ENCODE data around the gene LDLRAD4.

LDLRAD4 gene

DNA sequence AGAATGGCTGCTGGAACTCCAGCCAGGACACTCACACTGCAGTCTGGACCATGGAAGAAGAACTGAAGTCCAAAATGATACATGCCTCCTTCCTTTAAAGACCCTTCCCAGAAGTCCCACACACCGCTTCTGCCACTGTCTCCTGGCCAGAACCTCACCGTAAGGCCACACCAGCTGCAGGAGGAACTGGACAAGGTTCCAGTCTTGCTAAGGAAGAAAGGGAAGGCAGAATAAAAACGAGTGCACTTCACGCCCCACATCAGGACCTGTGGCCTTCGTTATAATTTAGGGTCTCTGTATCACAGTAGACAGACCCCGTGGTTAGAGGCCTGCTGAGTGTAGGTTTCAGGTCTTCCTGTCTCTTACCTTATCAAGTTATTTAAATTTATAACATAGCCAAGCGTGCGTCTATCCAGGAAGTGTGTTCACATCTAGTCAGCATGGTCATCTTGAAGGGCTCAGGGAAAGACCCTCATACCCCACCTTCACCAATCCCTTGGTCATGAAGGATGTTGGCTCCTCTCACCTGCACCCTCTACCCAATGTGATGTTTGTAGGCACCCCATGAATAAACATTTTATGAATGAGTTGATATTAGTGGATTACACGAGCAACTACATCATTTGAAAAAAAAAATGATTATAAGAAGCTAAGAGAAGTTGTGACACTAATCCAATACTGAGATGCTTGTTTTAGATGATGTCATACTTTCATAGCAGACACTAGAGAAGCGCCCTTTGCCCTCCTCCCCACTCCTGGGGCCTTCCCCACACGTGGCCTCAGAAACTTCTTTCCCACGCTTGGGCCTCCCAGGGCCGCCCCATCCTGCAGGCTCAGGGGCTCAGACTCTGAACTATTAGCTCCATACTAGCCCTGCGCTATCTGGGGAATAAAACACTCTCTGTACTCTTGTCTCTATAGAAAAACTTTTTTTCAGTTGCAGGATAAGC is 350.2 kb downstream of the LDLRAD4 start:
- no peak for DNase-seq

DNA sequence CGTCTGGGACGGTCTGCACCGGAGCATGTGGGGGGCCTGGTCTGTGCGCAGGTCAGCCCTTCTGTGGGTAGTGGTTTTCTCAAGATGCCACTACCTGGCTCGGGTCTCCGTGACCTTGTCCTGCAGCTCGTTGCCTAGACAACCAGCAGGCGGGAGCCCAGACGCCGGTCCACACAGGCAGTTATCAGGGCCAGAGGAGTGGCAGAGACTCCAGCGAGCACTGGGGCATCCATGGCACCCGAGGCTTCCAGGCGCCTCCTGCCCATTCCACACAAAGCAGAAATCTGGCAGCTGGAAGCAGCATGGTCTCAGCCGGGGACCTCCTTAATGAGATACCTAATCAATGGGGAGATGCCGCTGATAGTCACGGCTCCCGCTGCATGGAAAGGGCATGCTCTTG is 351.7 kb downstream of the LDLRAD4 start:
- DNase-seq: no peak

DNA sequence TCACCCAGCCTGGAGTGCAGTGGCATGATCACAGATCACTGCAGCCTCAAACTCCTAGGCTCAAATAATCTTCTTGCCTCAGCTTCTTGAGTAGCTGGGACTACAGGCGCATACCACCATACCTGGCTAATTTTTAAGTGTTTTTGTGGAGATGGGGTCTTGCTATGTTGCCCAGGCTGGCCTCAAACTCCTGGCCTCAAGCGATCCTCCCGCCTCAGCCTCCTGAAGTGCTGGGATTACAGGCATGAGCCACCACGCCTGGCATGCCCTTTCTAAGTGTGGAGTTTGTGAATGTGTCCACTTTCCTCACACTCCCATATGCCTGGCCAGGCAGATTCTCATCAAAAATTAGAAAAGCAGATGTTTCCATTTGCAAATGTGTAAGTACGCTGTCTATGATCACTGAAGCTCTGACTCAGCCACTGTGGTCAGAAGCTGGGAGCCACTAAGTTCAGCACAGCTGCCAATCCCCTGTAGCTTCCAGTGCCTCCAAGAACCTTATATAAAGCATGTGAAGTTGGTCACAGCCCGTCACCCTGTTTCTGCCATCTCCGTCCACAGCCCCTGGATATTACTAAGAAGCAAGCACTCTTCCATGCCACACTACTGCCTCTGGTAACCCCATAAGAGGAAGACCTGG is 352.4 kb downstream of the LDLRAD4 start:
- DNase-seq: no peak

DNA sequence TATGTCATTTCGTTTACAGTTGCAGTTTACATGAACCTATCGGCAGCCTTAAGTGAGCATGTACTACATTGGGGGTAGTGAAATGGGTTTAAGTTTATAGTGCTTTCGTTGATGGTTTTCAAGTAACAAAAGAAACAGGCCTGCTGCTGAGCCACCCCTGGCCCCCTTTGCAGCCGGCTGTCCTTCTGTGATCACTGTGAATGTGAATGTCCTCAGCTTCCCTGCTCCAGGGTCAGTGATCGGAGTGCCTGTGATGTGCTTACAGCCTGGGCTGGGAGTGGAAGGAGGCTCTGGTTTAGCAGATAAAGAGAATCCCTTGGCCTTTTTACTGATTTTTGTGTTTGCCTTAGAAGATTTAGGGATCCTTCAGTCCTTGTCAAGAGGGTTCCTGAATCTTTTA is 353.6 kb downstream of the LDLRAD4 start:
- DNase-seq: no peak

DNA sequence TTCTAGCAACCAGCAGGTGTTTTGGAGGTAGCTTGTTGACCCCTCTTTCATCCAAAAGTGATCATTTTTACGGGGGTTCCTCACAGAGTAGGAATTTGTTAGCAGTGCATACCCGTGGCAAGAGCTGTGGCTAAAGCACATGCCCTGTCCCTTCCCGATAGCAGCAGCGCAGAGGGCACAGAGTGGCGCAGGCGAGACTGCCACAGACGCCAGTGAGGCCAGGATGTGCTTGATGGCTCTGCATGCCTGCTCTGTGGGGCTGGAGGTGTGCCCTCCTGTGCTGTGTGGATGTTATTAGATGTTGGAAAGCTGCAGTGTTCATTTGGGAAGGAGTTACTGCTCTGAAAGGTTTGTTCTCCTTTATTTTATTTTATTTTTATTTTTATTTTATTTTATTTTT is 354.2 kb downstream of the LDLRAD4 start:
- no peak for DNase-seq

DNA sequence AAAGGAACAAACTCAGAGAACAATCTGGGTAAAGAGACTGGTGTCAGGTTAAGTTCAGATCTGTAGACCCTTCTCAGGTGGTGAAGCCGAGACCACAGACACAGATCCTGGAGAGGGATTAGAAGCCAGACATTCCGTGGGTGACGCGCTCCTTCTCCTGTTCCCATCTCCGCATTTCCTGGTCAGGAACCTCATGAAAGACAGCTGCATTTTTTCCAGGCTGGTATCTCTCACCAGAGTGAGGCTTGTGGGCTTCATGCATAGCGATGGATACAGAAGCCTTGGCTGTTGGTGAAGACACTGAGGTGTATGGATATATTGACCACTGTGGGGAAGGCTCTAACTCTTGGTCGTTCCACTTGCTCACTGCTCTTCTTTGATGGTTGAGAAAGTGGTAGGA is 355.2 kb downstream of the LDLRAD4 start:
- no peak for DNase-seq

DNA sequence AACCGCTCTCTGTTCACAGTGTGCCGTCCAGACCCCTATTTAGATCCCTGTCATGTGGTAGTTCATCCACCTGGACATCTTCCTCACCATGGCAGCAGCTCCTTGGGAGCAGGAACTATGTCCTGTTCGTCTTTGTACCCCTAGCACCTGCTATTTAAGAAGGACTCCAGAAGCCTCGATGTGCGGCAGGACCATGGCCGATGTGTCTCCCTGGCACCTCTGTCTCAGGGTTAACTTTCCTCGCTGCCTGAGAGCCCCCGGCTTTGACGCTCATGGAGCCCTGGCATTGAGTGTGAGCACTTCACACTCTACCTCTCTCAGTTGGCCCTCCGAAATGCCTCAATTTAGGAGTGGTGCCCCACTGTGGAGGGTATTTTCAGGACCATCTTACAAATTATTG is 355.8 kb downstream of the LDLRAD4 start:
- no peak for DNase-seq

DNA sequence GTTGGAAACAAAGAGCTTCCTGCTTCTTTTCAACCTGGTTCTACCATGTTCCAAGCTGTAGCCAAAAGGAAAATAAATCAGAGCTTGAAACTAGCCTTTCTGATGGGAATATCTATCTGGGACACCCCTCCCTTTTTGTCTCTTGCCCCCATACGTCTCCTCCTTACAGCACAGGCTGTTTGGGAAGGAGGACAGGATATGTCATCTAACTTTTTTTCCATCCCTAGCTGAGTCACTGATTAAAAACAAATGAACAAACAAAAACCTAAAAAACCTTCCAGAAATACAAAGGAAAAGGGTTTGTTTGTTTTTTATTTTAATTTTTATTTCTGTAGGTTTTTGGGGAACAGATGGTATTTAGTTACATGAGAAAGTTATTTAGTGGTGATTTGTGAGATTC is 356.2 kb downstream of the LDLRAD4 start:
- DNase-seq: no peak

DNA sequence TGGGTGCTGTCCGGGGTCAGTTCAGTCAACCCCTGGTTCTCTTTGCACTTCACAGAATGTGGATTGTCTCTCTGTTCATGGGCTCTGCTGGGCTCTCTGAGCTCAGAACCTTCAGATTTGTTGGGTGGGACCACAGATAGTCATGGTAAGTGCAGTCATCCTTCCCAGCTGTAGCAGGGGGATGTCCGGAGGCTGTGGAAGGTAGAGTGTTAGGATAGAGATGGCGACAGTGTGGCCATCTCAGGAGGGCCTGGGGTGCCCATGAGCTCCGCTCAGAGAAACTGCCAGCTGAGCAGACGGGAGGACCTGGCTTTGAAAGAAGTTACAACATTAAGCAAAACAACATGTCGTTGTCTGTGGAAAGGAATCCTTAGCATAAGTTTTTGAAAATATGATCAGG is 358.0 kb downstream of the LDLRAD4 start:
- DNase-seq: no peak

DNA sequence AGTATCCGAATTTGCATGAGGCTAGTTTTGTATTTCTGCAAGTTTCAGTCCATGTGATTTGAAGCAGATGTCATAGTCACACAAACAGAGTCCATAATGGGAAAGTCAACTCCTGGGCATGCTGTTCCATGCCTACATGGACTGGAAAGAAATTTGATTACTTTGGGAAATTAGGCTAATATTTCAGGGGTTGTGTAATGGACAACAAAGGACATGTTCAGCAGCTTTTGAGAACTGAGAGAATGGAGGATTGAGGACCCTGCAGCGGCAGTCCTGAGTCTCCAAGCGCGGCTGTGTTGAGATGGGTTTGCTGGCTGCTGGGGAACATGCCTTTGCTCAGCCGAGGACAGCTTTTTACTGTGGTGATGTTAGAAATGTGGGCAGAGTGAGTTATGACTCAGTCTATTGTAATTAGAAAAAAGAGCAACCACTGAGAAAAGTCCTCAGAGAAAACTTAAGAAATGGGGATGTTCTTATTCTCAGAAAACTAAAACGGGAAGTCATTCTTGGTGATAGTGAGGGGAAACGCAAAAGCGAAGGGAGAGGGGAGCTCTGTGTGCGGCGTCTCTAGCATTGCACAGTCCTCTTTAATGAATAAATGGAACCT is 358.6 kb downstream of the LDLRAD4 start:
- no peak for DNase-seq

DNA sequence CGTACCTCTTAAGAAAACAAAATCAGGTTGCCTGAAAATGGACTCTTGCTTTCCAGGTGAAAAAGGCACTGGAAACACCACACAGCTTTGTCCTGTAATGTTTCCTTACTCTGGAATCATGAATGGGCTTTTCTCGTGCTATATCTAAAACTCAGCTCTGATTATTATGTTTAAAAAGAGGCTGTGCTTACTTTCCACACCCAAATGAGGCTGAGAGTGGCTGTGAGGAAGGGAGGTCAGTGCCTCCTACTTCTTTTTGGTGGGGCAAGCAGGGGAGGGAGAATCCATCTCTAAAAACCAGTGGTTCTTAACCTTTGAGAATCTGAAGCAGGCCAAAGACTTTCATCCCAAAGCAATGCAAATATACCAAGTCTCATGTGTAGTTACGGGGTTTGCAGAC is 359.2 kb downstream of the LDLRAD4 start:
- DNase-seq: no peak

DNA sequence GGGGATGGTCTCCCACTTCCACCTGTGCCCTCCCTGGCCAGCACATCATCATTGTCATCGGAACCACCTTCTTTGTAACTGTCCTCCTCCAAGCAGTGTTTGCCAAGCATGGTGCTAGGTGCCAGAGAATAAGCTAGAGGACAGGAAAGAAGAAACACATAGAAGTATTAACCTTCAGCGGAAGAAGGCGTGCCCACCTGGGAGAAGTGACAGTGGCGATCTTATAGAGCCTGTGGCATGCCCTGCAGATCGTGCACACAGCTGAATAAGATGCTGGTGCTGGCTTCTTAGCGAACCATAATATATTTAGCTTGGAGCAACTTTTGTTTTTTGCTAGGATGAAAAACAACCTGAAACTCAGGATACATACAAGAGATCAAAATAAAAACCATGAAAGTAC is 359.8 kb downstream of the LDLRAD4 start:
- DNase-seq: no peak

DNA sequence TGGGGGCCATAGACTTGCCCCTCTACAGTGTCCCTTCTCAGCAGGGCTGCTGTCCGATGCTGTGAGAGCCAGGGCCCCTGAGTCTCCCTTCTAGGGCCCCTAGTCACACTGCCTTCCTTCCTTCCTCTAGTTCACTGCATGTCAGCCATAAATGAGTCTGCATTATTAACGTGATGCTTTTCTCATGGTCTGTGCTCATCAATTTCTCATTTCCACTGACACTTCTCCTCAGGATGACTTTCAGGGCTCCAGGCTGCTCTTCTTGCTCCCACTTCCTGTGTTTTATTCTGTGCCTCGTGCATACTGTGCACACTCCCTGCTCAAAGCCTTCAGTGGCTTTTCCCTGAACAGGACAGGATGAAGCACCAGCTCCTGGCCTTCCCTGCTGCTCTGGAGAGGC is 361.3 kb downstream of the LDLRAD4 start:
- no peak for DNase-seq

DNA sequence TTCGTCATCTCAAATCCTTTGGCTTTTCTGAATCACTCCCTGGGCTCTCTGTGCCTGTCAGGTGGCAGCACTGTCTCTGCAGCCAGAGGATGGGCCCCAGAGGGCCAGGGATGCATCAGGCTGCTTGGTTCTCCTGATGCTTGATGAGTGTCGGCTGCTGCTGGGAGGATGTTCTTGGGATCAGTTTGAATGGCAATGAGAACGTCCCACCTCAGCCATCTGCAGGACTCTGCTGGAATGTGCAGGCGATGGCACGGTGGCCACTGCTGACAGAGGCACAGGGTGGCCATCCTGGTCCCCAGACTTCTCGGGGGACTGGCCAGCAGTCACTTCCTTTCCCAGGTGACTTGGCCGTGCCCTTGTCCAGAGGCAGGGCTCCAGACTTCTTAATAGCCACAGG is 361.8 kb downstream of the LDLRAD4 start:
- DNase-seq: no peak

DNA sequence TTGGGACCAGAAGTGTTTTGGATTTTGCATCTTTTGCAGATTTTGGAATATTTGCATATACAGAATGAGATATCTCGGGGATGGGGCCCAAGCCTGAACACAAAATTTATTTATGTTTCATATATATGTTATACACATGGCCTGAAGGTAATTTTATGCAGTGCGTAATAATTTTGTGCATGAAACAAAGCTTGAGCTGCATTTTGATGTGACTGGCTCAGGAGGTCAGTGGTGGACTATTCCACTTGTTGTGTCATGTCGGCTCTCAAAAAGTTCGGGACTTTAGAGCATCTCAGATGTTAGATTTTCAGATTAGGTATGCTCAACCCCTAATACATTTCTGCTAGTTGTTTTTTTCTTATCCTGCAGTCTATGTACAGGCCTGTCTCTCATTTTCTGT is 362.4 kb downstream of the LDLRAD4 start:
- DNase-seq: no peak

DNA sequence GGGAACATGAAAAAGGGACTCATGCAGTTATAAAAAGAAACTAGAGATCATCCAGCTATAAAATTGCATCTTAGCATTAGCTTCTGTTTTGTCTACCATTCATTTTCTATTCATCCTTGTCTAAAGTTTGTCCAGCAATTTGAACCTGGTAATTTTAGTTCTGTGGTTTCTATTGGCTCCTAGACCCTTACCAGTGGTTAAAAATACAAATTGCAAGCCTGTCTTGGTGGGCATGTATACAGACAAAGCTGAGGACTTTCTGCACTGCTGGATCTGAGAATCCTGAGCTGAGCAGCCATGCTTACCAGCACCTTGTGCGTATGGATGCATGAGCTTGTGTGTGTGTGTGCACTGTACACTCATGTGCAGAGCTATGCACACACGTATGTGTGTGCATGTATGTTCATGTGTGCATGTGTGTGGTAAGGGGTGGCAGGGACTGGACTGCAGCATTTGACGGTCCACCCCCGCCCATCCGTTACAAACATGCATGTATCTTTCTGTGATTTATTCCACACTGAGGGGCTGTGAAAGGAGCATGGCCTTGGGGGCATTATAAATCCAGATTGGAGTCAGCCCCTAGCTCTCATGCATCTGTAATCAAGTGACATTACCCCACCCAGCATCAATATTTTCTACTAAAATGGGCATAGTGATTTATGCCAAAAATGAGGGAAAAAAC is 363.1 kb downstream of the LDLRAD4 start:
- no peak for DNase-seq

DNA sequence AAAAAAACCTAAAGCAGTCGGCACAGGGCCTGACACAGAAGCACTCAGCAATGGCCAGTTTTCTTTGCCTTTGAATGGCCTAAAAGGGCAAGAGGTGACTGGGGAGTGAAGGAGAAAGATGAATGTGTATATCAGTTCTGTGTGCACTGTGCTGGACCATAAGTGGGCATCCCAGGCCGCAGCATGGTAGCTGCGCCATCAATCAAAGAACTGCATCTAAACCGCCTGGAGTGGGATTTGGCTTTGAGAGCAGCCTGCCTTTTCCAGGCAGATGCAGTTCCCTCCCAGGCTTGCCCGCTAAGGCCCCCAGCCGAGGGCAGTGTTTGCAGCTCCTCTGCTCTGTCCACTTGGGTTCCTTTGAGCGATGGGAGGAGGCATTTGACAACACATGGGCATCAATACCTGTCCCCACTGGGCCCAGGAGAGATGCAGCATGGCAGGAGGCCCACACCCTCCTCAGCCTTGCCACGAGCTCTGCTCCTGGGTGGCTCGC is 363.7 kb downstream of the LDLRAD4 start:
- DNase-seq: no peak

DNA sequence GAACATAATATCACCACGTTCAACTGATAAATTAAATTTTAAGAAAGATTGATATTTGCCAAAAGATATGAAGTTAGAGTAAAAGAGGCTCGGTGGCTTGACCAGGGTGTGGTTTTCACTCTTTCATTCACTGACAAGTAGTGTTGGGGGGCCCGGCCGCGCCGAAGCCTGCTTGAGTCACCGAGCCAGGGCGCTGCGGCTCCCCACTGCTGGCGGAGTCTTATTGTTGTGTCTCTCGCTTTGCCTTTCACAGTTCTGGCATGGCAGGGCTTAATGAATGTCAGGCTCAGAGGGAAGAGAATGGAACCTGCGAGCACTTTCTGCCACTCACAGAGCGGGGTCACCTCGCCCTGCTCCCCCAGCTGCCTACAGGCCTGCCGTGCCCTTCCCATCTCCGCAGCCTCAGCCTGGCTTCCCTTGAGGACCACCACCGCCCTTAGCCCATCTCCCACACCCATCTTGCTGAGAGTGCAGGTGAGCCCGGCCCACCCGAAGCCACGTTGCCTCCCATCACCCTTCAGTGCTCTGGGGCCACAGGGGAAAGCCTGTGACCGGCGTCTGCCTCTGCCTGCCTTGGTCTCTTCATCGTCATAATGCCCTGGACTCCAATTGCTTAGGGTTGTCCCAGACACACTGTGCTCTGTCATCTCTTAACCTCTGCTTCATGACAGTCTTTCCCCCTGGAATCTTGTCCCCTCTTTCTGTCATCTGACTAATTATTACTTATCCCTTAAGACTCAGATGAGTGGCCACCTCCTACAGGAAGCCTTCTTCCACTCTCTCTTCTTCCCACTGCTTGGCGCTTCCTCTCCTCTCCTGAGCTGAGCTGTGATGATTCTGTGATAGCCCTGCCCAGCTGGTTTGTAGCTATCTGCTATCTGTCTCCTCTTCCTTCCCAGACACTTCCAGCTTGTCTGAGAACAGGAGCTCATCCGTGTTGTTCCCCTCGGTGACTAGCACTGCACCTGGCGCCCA is 365.3 kb downstream of the LDLRAD4 start:
- no peak for DNase-seq

DNA sequence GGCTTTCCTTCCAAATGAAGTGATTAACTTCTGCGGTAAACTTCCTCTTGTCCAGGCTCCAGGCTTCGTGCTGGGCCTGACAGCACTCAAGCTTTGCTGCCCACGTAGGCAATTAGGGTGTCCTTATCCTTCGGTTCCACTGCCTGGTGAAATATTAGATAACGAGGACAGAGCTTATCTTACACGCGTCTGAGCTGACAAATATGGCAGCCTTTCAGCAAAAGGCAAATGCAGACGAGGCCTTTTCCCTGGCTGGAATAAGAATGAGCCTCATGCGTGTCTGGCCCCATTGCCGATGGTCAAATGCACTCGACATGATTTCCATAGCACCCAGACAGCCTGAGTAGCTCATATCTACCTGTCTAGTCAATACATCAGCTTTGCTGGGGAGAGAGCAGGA is 366.3 kb downstream of the LDLRAD4 start:
- DNase-seq: no peak

DNA sequence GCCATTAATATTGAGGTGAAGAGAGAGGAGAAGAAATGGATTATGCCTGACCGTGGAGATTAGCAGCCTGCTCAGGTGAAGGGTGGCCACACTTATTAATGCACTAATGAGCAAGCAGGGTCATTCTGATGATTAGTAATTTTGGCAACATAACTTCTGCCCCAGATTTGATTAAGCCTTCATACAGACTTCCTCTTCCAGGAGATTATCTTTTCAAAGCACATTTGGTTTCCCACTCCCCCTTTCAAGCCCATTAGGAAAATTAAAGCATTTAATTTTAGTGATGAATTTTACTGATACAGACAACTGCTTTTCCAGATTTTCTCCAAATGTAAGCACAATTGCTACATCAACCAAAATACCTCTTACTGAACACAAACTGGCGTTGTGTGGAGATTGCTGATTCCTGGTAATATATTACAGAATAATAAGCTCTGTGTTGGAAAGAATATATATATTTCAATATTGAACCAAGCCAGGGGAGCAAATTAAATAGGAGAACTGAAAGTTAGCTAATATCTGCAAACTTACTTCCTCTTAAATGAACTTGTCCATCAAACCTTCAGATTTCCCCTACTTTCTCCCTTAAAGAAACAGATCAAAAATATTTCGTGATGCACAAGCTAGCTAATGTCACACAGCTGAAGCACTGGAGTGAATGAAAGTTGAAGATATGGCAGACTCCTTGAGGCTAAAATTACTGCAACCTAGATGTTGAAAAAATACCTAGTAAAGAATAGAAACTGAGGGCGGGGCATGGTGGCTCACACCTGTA is 367.0 kb downstream of the LDLRAD4 start:
- DNase-seq: no peak

DNA sequence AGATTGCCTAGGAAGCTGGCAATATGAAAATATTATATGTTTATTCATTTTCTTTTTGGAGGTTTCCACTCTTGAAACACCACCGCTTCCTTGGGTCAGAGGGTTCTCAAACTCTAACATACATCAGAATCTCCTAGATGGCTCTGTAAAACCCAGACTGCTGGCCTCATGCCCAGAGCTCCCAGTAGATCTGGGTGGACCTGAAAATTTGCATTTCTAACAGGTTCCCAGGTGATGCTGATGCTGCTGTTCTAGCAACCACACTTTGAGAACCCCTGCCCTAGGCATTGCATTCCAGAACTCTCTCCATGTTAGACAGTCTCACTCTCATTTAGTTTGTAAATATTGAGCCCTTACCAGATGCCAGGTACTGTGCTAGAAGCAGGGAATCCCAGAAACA is 368.4 kb downstream of the LDLRAD4 start:
- no peak for DNase-seq
